NCI-H446 (cell line): Measurements from ENCODE around the gene ZNF600.
"Not testable (repeated sequence)": the region's sequence is repeated elsewhere in the genome, so short reads cannot be mapped to it uniquely, and the experiment has no call there.

Experiments used
- DNase-seq, 2 experiments: peaks; one replicate each; lab custom pipeline; 2025; lab: John Stamatoyannopoulos, UW

ZNF600 gene

DNA sequence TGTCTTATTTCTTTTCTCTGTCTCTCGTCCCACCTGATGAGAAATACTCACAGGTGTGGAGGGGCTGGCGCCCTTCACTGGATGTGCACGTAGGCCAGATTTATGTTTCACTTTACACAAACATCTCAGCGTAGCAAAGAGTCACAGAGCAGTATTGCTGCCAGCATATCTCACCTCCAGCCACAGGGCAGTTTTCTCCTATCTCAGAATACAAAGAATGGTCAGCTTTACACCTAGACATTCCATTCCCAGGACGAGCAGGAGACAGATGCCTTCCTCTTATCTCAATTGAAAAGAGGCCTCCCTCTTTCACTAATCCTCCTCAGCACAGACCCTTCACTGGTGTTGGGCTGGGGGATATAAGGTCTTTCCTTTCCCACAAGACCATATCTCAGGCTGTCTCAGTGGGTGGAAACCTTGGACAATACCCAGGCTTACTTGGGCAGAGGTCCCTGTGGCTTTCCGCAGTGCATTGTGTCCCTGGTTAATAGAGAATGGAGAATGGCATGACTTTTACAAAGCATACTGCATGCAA lies 44.6 kb downstream of the ZNF600 start:
- no peak for DNase-seq

DNA sequence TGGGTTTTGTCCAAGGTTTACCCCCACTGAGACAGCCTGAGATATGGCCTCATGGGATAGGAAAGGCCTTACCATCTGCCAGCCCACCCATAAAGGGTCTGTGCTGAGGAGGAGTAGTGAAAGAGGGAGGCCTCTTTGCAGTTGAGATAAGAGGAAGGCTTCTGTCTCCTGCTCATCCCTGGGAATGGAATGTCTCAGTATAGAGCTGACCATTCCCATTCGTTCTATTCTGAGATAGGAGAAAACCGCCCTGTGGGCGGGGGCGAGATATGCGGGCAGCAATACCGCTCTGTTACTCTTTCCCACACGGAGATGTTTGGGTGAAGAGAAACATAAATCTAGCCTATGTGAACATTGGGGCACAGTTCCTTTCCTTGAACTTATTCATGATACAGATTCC lies 45.2 kb downstream of the ZNF600 start:
- not testable (repeated sequence) for DNase-seq

DNA sequence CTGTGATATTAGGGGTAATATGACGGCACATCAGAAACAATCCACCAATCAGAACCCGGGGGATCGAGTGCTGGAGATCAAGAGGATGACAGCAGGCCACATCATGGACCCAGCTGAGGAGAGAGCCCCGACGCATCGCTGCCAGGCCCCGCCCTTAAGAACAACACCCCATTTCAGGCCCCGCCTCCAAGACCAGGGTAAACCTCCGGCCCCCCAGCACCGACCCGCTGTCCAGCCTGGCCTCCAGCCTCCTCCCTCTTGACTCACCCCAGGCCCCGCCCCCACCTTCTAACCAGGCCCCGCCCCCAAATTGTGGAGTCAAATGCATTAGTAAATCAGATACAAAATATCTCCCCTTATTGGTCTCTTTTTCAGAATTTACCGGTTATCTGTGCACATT lies 47.0 kb downstream of the ZNF600 start:
- no peak for DNase-seq

DNA sequence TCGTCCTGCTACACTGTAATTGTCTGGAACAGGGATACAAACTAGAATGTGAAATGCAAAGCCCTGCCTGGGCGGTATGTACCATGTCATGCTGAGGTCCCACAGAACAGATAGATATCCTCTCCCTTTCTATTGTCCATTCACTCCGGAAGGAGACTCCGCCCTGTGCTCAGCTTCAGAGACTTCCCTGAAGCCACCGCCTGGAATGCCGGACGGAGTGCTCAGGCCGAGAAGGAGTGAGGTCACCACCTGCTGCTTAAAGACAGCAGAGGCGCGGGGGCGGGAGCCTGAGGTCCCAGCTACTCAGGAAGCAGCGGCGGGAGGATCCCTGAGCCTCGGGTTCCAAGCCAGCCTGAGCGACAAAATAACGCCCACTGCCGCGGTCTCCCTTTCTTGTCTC lies 50.9 kb downstream of the ZNF600 start:
- DNase-seq: no peak

DNA sequence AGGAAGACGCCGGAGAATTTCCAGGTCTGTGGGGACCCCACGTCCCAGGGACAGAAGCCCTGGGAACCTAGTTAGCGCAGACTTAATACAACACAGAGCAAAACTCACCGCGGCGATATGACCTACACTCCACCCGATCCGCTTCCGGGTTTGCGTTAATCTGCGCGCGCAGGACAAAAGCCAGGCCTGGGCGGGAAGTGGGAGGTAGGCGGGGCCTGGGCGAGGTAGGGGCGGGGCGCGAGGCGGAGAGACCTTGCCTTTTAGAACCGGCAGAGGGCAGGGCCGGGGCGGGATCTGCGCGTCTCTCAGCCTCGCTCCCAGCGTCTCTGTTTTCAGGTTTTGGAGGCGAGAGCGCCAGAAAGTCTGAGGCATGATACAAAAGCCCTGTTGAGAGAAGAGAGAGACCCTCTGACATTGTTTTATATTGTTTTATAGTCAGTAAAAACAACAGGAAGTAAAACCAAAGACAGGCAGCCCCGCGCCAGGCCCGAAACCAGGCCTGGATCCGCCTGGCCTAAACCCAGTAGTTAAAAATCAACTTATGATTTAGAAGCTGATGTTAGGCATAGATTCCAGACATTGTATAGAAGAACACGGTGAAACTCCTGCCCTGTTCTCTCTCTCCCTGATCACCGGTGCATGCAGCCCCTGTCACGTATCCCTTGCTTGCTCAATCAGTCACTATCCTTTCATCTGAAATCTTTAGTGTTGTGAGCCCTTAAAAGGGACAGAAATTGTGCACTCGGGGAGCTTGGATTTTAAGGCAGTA lies 51.5 kb downstream of the ZNF600 start, which contains the start of gene ZNF611:
TSS of gene ZNF611 (minus strand) at position 152 of the 769 bp plus-strand sequence. CDS start 19,150 bp downstream, outside the sequence.
- DNase-seq: peak; percentile 0 to 40

DNA sequence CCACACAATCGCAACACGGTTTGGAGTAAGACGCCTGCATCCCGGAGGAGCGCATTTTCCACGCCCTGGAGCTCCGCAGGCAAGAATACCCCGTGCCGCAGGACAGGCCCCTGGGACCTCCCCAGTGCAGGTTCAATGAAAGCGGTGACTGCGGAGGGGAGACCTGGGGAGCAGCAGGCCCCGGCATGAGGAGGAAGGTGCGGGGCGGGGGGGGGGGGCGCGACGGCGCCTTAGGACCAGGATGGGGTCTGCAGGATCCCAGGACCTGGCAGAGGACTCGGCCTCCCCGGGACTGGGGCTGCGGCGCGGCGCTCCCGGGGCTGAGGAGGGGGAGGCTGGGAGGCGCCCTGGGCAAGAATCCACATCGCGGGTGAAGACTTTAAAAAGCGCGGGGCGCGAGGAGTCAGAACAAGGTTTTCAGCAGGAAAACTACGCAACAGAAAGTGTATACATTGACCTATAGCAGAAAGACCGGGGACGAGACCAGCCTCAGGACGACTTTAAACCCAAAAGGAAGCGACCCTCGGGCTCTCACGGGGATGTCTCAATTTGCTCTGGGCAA lies 52.2 kb downstream of the ZNF600 start:
- no peak for DNase-seq

DNA sequence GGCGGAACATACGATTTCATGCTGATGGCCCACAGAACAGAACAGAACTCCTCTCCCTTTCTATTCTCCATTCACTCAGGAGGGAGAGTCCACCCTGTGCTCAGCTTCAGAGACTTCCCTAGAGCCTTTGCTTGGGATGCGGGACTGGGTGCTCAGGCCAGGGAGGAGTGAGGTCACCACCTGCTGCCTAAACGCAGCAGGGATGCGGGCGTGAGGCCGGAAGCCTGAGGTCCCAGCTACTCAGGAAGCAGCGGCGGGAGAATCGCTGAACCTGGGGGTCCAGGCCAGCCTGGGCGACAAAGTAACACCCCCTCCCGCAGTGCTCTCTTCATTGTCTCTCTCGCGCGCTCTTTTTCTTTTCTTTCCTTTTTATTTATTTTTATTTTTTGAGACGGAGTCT lies 60.5 kb downstream of the ZNF600 start:
- DNase-seq: not testable (repeated sequence)

DNA sequence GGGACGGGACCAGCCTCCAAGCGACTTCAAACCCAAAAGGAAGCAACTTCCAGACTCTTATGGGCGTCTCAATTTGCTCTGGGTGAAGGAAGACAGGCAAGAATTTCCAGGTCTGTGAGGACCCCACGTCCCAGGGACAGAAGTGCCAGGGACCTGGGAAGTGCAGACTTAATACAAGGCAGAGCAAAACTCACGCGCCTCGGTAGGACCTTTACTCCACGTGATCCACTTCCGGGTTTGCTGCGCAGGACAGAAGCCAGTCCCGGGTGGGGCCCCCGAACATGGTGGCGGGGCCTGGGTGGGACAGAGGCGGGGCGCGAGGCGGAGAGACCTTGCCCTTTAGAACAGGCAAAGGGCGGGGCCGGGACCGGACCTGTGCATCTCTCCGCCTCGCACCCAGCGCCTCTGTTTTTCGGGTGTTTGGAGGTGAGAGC lies 61.0 kb downstream of the ZNF600 start:
- no peak for DNase-seq

DNA sequence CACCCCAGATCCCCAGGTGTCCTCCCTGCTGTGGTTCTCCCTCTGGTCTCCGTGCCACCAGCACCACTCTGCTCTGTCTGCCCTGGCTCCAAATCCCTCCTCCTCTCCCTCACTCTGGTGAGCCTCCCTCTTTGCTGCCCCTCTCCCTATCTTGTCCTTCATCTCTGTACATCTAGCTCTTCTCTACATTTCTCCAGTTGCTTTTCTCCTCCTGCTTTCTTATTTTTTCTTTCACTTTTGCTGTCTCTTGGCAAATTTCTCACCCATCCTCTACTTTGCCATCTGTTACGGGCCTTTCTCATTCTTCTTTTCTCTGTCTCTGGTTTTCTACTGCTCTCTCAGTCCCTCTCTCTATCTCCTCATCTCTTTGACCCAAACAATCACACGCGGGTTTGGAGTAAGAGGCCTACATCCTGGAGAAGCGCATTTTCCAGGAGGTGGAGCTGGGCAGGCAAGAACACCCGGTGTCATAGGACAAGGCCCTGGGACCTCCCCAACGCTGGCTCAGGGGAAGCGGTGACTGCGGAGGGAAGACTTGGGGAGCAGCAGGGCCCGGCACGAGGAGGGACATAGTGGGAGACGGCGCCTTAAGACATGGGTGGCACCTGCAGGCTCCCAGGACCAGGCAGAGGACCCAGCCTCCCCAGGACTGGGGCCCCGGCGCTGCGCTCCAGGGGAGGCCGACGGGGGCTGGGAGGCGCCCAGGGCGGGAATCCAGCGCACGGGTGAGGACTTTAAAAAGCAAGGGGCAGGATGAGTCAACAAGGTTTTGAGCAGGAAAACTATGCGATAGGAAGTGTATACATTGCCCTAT lies 61.7 kb downstream of the ZNF600 start:
- DNase-seq: no peak

DNA sequence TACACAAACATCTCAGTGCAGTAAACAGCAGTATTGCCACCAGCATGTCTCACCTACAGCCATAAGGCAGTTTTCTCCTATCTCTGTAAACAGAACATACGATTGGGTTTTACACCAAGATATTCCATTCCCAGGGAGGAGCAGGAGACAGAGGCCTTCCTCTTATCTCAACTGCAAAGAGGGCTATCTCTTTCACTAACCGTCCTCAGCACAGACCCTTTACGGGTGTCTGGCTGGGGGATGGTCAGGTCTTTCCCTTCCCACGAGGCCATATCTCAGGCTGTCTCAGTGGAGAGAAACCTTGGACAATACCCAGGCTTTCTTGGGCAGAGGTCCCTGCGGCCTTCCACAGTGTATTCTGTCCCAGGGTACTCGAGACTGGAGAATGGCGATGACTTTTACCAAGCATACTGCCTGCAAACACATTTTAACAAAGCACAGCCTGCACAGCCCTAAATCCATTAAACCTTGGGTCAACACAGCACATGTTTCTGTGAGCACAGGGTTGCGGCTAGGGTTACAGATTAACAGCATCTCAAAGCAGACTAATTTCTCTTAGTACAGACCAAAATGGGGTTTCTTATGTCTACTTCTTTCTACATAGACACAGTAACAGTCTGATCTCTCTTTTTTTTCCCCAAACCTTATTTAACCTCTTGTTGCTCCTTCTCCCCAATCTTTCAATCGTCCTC lies 62.5 kb downstream of the ZNF600 start:
- DNase-seq: not testable (repeated sequence)

DNA sequence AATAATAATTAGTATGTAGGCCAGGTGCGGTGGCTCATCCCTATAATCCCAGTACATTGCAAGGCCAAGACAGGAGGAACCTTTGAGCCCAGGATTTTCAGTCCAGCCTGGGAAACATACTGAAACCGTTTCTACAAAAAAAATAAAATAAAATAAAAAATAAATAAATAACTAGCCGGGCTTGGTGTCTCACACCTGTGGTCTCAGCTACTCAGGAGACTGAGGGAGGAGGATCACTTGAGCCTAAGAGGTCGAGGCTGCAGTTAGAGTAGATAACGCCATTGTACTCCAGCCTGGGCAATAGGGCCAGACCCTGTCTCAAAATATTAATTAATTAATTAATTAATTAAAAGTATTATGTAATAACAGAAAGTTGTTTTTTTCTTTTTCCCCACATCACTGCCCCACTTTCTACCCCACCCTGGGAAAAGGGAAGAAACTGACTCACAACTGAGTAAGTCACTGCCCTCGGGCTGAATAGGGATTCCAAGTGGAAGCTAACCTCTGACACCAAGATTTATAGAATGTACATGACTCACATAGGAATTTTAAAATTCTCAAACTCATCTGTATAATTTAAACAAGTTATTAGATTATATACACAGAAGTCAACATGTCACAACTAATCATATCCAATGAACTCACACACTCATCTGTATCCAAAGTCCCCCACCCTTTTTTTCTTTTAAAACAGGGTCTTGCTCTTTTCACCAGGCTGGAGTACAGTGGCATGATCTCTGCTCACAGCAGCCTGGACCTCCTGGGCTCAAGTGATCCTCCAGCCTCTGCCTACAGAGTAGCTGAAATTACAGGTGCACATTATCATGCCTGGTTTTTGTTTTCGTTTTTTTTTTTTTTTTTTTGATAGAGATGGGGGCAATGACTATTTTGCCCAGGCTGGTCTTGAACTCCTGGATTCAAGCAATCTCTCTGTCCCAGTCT lies 64.3 kb downstream of the ZNF600 start:
- DNase-seq: no peak

DNA sequence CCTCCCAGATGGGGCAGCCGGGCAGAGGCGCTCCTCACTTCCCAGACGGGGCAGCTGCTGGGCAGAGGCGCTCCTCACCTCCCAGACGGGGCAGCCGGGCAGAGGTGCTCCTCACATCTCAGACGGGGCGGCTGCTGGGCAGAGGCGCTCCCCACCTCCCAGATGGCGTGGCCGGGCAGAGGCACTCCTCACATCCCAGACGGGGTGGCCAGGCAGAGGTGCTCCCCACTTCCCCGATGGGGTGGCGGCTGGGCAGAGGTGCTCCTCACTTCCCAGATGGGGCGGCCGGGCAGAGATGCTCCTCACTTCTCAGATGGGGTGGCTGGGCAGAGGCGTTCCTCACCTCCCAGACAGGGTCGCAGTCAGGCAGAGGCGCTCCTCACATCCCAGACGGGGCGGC lies 66.0 kb downstream of the ZNF600 start:
- DNase-seq: not testable (repeated sequence)

DNA sequence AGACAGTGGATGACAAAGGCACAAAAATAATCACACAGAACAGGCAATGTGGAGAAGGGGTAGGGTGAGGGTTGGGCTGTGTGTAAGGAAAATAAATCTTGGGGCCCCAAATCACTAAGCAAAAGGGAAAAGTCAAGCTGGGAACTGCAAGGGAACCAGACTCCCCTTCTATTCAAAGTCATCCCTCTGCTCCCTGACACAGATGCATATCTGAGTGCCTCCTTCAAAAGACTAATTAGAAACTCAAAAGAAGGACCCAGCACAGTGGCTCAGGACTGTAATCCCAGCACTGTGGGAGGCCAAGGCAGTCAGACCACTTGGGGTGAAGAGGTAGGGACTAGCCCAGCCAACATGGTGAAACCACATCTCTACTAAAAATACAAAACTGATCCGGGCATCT lies 70.1 kb downstream of the ZNF600 start:
- no peak for DNase-seq

DNA sequence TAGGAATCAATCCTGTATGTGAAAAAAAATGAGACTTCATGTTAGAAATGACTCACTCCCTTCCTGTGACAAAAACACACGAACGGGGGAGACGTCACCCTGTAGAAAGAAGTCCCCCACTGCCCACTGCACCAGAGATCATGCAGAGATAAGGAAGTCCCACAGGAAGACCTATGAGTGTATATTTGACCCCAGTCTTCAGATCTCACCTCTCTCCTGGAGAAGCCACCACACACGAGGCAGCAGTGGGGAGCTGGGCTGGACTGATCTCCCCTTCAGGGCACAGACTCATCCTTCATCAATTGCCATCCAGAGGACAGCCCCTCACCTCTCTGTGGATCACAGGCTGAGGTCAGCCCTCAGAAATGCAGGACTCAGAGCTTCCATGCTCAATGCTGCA lies 70.7 kb downstream of the ZNF600 start:
- DNase-seq: not testable (repeated sequence)

DNA sequence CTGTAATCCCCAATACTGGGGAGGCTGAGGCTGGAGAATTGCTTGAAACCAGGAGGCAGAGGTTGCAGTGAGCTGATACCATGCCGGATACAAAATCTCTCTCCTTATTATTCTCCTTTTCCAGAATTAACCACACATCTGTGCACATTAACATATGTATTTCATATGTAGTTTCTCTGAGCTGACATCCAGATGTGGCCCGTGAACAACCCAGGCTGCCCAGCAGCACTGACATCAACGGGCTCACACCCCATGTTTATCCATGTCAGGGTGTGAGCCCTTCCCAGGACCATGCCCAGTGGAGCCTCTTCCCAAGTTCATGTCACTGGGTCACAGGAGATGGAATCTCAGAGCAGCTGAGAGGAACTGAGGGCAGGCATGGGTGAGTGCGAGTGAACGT lies 71.3 kb downstream of the ZNF600 start:
- not testable (repeated sequence) for DNase-seq
